HEK293T (cell line): ENCODE measurements around the gene TRRAP.

Experiments used
- CTCF ChIA-PET: fragments of 350-600 bp; formaldehyde crosslinking; extraction: SDS; loops from one replicate; lab custom pipeline; 2021; ENCODE audit warnings: antibody characterized with exemption, inconsistent platforms; lab: Yijun Ruan, JAX
- POLR2A ChIA-PET: fragments of 350-600 bp; formaldehyde crosslinking; extraction: SDS; loops from one replicate; lab custom pipeline; 2020; ENCODE audit warnings: antibody characterized with exemption, inconsistent platforms; lab: Yijun Ruan, JAX
- DNase-seq: peaks from one replicate; pipeline ENCODE4 v3.0.0; 2012; ENCODE audit warnings: mixed read lengths; ENCODE audit errors: extremely low spot score
- ARNT ChIP-seq: fragments of 450-650 bp; IDR thresholded peaks from 2 replicates; pipeline ENCODE4 v1.6.1; 2017; ENCODE audit warnings: mild to moderate bottlenecking
- BHLHE40 ChIP-seq: fragments of 450-650 bp; IDR thresholded peaks from 2 replicates; pipeline ENCODE4 v1.6.1; 2016; ENCODE audit warnings: mild to moderate bottlenecking, moderate library complexity, borderline replicate concordance
- CTBP1 ChIP-seq: fragments of 450-650 bp; IDR thresholded peaks from 2 replicates; pipeline ENCODE4 v1.6.1; 2016; ENCODE audit warnings: borderline replicate concordance
- ELF4 ChIP-seq: fragments of 450-650 bp; IDR thresholded peaks from 2 replicates; pipeline ENCODE4 v1.6.1; 2017; ENCODE audit warnings: antibody characterized with exemption
- FOXA1 ChIP-seq: fragments of 450-650 bp; IDR thresholded peaks from 2 replicates; pipeline ENCODE4 v1.6.1; 2016; ENCODE audit warnings: mild to moderate bottlenecking
- FOXK2 ChIP-seq: fragments of 450-650 bp; IDR thresholded peaks from 2 replicates; pipeline ENCODE4 v1.6.1; 2016; ENCODE audit warnings: mild to moderate bottlenecking
- FOXM1 ChIP-seq: fragments of 450-650 bp; IDR thresholded peaks from 2 replicates; pipeline ENCODE4 v1.6.1; 2017; ENCODE audit warnings: mild to moderate bottlenecking, borderline replicate concordance
- HDGF ChIP-seq: fragments of 450-650 bp; IDR thresholded peaks from 2 replicates; pipeline ENCODE4 v1.6.1; 2017; ENCODE audit warnings: antibody characterized with exemption, borderline replicate concordance
- L3MBTL2 ChIP-seq: fragments of 450-650 bp; conservative IDR thresholded peaks from 2 replicates; pipeline ENCODE4 v1.6.1; 2016; ENCODE audit warnings: mild to moderate bottlenecking
- LEF1 ChIP-seq: fragments of 450-650 bp; IDR thresholded peaks from 2 replicates; pipeline ENCODE4 v1.6.1; 2017; ENCODE audit warnings: mild to moderate bottlenecking, borderline replicate concordance
- NFRKB ChIP-seq: fragments of 450-650 bp; IDR thresholded peaks from 2 replicates; pipeline ENCODE4 v1.6.1; 2016; ENCODE audit warnings: mild to moderate bottlenecking, moderate library complexity
- PKNOX1 ChIP-seq: fragments of 450-650 bp; IDR thresholded peaks from 2 replicates; pipeline ENCODE4 v1.6.1; 2016
- SP1 ChIP-seq: fragments of 450-650 bp; IDR thresholded peaks from 2 replicates; pipeline ENCODE4 v1.6.1; 2017
- SUZ12 ChIP-seq: fragments of 450-650 bp; IDR thresholded peaks from 2 replicates; pipeline ENCODE4 v1.6.1; 2016; ENCODE audit warnings: mild to moderate bottlenecking
- TARDBP ChIP-seq: fragments of 450-650 bp; IDR thresholded peaks from 2 replicates; pipeline ENCODE4 v1.6.1; 2016
- ZNF384 ChIP-seq: fragments of 450-650 bp; IDR thresholded peaks from 2 replicates; pipeline ENCODE4 v1.6.1; 2016

TRRAP gene

DNA sequence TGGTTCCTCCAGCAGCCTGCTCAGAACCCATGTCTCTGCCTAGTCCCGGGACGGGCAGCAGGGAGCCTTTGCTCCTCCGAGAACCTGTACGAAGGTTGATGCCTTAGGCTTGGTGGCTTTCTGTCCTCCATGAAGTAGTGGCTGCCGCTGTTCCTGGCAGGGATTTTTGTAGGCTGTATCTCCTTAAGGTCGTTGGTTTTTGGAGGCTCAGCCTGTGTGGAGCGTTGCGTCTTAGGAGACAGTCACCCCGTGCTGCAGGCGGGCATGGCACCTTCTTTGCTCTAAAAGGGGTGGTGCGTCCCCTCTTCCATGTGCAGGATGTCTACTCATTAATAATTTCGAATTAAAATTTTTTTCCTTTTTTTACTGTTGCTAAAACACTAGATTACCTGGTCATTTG lies 92.5 kb downstream of the TRRAP start:
- no peak for TF ChIP-seq TARDBP
- no peak for TF ChIP-seq FOXK2
- no peak for TF ChIP-seq ELF4
- TF ChIP-seq ARNT, result no peak
- no peak for TF ChIP-seq BHLHE40
- ChIA-PET POLR2A (no interaction called here), CTCF (no interaction called here)
- no peak for DNase-seq

- ChIA-PET CTCF (no interaction called here), POLR2A (no interaction called here)
- no peak for DNase-seq
- TF ChIP-seq ARNT (no peak), ZNF384 (no peak), LEF1 (no peak), SUZ12 (no peak), L3MBTL2 (no peak), CTBP1 (no peak), NFRKB (no peak), BHLHE40 (no peak), PKNOX1 (no peak), HDGF (no peak), FOXM1 (no peak), SP1 (no peak), ELF4 (no peak), TARDBP (no peak)
Measured at GRCh38 chr7:98974205-98974604, 95.9 kb downstream of the TRRAP start.

DNA sequence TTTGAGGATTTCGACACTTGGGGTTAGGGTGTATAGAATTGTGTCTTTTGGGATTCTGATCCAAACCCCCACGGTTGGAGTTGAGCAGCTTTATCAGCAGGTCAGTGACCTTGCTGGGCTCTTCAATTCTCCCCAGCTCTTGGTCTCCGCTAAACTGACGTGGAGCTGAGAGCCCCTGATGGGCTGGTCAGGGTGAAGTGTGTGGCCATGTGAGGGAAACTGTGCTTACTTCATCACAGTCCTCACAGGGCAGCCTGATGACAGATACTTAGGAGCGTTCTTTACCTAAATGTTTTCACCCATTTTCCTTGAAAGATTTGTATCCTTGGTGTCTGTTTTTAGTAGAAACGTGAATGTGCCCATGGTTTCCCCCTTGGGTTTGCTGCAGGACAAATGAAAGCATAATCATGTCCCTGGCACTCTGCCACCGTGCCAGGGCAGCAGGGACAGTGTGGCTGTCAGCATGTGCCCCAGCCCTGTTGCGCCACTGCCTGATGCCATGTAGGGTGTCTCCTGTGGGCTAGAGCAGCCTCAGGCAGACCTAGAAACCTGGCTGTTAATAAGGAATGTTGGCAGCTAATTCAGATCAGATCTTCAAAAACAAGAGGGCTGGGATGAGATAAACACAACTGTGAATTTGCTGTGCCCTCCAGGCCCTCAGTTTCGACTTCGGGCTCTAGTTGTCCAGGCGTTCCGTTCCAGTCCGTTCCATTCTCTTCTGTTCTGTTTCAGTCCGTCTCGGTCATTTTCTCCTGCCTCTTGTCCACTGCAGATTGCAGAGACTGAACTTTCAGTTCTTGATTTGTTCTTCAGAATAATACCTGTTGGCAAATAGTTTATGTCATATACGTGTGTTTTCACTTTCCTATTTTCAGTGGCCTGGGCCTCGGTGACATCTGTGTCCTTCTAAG lies 96.8 kb downstream of the TRRAP start:
- DNase-seq, result no peak
- CTCF ChIA-PET, result no interaction called here
- no peak for TF ChIP-seq NFRKB
- POLR2A ChIA-PET, result no interaction called here

- DNase-seq, result no peak
- ChIA-PET CTCF (no interaction called here), POLR2A (no interaction called here)
- no peak for TF ChIP-seq BHLHE40
Measured at GRCh38 chr7:98976396-98977185, 98.3 kb downstream of the TRRAP start.

DNA sequence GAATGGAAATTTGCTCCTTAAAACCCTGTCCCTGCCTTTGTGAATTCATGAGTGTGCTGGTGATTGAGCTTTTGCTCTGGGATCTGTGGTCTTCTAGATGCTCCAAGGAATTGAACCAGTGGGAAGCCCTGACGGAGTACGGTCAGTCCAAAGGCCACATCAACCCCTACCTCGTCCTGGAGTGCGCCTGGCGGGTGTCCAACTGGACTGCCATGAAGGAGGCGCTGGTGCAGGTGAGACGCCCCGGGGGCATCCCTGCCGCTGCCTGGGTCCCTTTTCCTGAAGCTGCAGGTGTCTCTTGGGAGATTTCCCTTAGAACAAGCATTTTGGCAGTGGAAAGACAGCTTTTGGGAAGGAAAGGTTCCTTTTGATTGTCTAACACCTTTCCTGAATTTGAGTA lies 100.3 kb downstream of the TRRAP start:
- ChIA-PET POLR2A (no interaction called here), CTCF (no interaction called here)
- TF ChIP-seq NFRKB (no peak), SUZ12 (no peak), LEF1 (no peak), L3MBTL2 (no peak), ARNT (no peak)
- DNase-seq, result no peak

DNA sequence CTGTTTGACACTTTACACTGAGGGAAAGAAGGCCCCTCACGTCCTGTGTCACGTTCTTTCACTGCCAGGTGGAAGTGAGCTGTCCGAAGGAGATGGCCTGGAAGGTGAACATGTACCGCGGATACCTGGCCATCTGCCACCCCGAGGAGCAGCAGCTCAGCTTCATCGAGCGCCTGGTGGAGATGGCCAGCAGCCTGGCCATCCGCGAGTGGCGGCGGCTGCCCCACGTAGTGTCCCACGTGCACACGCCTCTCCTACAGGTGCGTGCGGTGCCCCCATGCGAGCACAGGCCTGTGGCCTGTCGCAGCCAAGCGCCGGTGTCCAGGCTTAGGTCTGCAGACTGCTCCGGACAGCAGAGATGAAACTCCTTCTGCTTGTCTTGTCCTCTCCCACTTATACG lies 103.4 kb downstream of the TRRAP start:
- ChIA-PET POLR2A (no interaction called here), CTCF (interaction anchor here (1.5 kb wide), 1 partner anchor 54 kb away, joined by 9 read pairs; no protein-coding TSS in a partner anchor)
- TF ChIP-seq ARNT, result no peak
- no peak for TF ChIP-seq SP1
- TF ChIP-seq NFRKB, result no peak
- TF ChIP-seq ELF4, result no peak
- no peak for TF ChIP-seq FOXA1
- no peak for TF ChIP-seq SUZ12
- TF ChIP-seq TARDBP, result no peak
- no peak for TF ChIP-seq HDGF
- TF ChIP-seq L3MBTL2, result no peak
- no peak for TF ChIP-seq FOXM1
- no peak for TF ChIP-seq FOXK2
- no peak for TF ChIP-seq PKNOX1
- TF ChIP-seq ZNF384, result no peak
- TF ChIP-seq CTBP1, result no peak
- TF ChIP-seq LEF1, result no peak
- TF ChIP-seq BHLHE40, result no peak
- no peak for DNase-seq

DNA sequence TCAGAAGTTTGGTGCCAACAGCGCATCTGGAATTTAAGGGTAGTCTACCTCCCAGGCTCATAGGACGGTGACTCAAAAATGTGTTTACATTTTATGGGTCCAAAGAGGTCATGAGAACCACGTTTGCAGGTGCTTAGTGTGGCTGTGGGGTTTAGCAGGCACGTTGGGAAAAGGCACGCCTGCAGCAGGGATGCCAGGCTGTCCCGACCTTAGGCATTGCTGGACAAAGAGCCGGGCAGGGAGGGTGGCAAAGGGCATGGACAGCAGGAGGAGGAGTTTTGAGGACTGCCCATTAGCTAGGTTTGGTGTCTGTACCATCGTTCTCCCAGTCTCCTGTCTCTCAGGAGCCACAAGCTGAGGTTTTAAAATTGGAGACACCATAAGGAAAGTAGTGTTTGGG lies 104.4 kb downstream of the TRRAP start:
- no peak for TF ChIP-seq FOXK2
- TF ChIP-seq ARNT, result no peak
- no peak for TF ChIP-seq ZNF384
- TF ChIP-seq NFRKB, result no peak
- no peak for TF ChIP-seq L3MBTL2
- TF ChIP-seq ELF4, result no peak
- TF ChIP-seq FOXA1, result no peak
- no peak for TF ChIP-seq FOXM1
- TF ChIP-seq SP1, result no peak
- no peak for TF ChIP-seq SUZ12
- no peak for TF ChIP-seq TARDBP
- no peak for TF ChIP-seq HDGF
- no peak for TF ChIP-seq CTBP1
- TF ChIP-seq BHLHE40, result no peak
- no peak for TF ChIP-seq PKNOX1
- TF ChIP-seq LEF1, result no peak
- no peak for DNase-seq
- CTCF ChIA-PET, result no interaction called here
- POLR2A ChIA-PET, result no interaction called here
